Measurements from ENCODE around the gene DNAJB1.

DNA sequence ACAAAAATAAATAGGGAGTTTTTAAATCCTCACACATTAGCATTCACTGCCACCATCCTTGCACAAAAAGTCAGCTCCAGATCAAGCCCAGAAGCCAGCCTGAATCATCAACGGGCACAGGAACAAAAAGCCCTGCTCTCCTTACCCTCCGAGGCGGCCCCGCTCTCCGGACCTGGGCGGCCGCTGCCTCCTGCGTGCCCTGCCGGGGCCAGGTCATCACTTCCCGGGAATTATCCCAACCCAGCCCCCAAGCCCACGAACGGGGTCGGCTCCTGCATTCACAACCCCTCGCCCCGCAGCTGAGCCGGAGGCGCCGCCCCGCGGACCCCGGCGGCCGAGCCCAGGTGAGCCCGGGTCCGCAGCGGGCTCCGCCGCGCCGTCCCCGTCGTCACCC lies 754 bp downstream of the DNAJB1 start:
- TF ChIP-seq ATF1 (CRISPR knock-in tag; IDR thresholded peaks at IDR 0.05) (no peak), EZH2 (conservative IDR thresholded peaks at IDR 0.05; ENCODE audit: low read depth, low read length) (no peak), FOXK1 (CRISPR knock-in tag; IDR thresholded peaks at IDR 0.05; ENCODE audit: borderline replicate concordance, low read depth) (no peak), POLR2A (IDR thresholded peaks at IDR 0.05; ENCODE audit: insufficient read depth in 1 of 2, low read depth in 2 of 2, low read length in 2 of 2) (no peak), PAF1 (CRISPR knock-in tag; IDR thresholded peaks at IDR 0.05) (no peak)
- TF ChIP-seq, protein P1, sequence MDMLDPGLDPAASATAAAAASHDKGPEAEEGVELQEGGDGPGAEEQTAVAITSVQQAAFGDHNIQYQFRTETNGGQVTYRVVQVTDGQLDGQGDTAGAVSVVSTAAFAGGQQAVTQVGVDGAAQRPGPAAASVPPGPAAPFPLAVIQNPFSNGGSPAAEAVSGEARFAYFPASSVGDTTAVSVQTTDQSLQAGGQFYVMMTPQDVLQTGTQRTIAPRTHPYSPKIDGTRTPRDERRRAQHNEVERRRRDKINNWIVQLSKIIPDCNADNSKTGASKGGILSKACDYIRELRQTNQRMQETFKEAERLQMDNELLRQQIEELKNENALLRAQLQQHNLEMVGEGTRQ (IDR thresholded peaks at IDR 0.05; ENCODE audit: low read depth, low read length), result no peak
- TF ChIP-seq, protein P1 (CRISPR knock-in tag; IDR thresholded peaks at IDR 0.05; ENCODE audit: borderline replicate concordance), result no peak
- TF ChIP-seq, protein P2, sequence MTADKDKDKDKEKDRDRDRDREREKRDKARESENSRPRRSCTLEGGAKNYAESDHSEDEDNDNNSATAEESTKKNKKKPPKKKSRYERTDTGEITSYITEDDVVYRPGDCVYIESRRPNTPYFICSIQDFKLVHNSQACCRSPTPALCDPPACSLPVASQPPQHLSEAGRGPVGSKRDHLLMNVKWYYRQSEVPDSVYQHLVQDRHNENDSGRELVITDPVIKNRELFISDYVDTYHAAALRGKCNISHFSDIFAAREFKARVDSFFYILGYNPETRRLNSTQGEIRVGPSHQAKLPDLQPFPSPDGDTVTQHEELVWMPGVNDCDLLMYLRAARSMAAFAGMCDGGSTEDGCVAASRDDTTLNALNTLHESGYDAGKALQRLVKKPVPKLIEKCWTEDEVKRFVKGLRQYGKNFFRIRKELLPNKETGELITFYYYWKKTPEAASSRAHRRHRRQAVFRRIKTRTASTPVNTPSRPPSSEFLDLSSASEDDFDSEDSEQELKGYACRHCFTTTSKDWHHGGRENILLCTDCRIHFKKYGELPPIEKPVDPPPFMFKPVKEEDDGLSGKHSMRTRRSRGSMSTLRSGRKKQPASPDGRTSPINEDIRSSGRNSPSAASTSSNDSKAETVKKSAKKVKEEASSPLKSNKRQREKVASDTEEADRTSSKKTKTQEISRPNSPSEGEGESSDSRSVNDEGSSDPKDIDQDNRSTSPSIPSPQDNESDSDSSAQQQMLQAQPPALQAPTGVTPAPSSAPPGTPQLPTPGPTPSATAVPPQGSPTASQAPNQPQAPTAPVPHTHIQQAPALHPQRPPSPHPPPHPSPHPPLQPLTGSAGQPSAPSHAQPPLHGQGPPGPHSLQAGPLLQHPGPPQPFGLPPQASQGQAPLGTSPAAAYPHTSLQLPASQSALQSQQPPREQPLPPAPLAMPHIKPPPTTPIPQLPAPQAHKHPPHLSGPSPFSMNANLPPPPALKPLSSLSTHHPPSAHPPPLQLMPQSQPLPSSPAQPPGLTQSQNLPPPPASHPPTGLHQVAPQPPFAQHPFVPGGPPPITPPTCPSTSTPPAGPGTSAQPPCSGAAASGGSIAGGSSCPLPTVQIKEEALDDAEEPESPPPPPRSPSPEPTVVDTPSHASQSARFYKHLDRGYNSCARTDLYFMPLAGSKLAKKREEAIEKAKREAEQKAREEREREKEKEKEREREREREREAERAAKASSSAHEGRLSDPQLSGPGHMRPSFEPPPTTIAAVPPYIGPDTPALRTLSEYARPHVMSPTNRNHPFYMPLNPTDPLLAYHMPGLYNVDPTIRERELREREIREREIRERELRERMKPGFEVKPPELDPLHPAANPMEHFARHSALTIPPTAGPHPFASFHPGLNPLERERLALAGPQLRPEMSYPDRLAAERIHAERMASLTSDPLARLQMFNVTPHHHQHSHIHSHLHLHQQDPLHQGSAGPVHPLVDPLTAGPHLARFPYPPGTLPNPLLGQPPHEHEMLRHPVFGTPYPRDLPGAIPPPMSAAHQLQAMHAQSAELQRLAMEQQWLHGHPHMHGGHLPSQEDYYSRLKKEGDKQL (CRISPR knock-in tag; IDR thresholded peaks at IDR 0.05; ENCODE audit: low read depth), result no peak
